ENCODE measurements around the gene KIF2C.
"Not testable (repeated sequence)": the region's sequence is repeated elsewhere in the genome, so short reads cannot be mapped to it uniquely, and the experiment has no call there.

Gene KIF2C

DNA sequence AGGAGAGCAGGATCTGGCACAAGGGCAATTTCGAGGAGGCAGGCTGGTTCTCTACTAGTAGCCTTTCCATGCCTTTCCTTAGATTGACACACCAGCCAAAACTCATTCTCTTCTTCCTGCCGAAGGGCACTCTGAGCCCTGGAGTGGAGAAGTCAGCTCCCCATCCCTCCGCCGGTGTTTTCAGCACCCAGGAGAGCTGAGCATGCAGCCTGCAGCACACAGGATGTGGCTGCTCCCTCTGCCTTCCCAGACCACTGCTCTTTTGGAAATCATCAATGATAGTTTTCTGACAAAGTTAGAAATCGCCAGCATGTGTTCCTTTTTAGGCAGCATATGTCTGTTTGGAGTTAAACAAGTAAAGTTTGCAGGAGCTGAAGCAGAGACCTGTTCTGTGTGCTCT lies 20.3 kb upstream of the KIF2C start:
- DNase-seq: no peak

GRCh38 chr1:44720281-44720680 lies 19.4 kb upstream of the KIF2C start:
- peak; percentile 45 for DNase-seq

GRCh38 chr1:44721485-44722361 lies 17.9 kb upstream of the KIF2C start:
- peak; percentile 98 for DNase-seq

- no peak for DNase-seq
Observed at GRCh38 chr1:44723064-44723463, 16.6 kb upstream of the KIF2C start.

- peak; percentile 78 for DNase-seq
Observed at GRCh38 chr1:44723496-44724295, 15.9 kb upstream of the KIF2C start.

DNA sequence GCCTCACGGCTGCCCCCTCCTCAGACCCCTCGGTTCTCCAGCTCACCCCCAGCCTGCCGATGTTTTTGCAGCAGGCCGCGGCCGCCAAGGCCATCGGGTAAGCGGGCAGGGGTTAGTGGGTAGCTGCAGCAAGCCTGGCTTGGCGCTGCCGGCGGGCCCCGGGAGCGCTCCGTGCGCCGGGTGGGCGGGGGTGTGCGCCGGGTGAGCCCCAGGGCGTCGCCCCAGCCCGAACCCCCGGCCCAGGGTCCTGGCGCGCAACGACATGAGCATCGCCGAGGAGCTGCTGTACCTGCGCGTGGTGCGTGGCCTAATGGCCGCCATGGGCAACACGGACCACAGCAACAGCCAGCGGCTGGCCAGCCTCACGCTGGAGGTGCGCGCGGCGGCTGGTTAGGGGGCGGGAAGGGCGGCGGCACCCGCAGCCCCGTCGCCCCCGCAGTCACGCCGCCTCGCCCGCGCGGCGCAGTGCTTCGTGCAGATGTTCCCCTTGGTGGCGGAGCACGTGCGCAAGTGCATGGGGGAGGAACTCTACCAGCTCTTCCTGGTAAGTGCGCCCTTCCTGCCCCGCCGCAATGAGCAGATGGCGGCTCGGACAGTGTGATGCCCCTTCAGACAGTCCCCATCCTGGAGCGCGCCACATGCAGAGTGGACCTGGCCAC lies 15.2 kb upstream of the KIF2C start:
- DNase-seq: no peak

- no peak for DNase-seq
Observed at GRCh38 chr1:44724955-44725698, 14.5 kb upstream of the KIF2C start.

DNA sequence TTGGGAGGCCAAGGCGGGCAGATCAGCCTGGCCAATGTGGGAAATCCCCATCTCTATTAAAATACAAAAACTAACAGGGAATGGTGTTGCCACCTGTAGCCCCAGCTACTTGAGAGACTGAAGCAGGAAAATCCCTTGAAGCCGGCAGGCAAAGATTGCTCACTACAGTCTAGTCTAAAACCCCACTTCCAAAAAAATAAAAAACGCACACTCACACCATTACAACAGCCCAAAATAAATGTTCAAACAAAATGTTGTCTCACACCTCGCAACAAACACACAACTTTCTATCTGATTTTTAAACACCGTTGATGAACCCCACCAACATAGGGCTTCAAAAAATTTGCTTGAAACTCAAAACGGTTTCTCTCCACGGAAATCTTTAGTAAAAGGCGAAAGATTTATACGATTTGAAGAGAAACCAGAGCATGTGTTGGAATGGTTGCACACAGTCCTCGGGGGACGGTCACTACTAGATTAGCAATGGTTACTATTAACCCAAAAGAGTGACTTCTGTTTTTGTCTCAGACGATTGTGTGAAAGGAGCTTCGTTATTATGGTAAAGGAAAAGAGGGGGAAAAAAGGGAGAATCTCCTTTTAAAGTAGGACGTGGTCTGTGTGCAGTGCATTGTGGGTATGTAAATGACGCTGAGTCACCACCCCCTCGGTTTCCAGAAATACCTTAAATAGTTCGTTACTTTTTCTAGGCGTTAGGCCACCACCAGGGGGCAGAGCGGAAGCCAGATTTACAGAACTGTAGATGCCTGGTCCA lies 8.7 kb upstream of the KIF2C start, which contains the start of gene RNU5D-1:
RNU5D-1 (minus strand) TSS at position 430 of the 772 bp plus-strand sequence.
- DNase-seq: peak; percentile 98

DNA sequence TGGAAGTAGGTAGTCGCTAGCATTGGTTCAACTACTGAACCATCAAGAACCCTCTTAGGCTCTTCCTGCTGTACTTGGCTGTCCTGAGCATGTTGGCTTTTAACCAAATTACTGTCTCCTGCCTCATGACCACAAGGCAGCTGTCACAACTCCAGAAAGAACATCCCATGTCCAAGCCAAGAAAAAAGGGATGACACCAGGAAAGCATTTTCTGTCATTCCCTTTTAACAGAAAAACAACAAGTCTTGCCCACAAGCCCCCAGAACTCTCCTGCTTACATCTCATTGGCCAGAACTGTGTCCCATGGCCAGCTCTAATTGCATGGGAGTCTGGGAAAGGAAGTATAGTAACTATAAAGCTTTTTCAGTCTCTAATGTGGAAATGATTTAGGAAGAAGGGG lies 6.3 kb upstream of the KIF2C start:
- DNase-seq: no peak

- DNase-seq: no peak
Observed at GRCh38 chr1:44733784-44734183, 5.9 kb upstream of the KIF2C start.

- DNase-seq: no peak
Observed at GRCh38 chr1:44735992-44736391, 3.6 kb upstream of the KIF2C start.

DNA sequence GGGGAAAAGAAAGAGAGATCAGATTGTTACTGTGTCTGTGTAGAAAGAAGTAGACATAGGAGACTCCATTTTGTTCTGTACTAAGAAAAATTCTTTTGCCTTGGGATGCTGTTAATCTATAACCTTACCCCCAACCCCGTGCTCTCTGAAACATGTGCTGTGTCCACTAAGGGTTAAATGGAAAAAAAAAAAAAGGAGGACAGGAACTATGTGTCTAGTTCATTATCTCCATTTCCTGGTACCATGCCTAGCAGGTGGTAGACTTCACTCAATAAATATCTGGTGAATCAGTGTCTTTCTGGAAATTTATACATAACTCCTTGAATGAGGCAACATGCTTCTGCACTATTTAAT lies 707 bp upstream of the KIF2C start:
- DNase-seq: not testable (repeated sequence)

GRCh38 chr1:44740179-44740617 lies 561 bp downstream of the KIF2C start:
- DNase-seq: no peak

GRCh38 chr1:44743211-44743610 lies 3.6 kb downstream of the KIF2C start:
- no peak for DNase-seq

DNA sequence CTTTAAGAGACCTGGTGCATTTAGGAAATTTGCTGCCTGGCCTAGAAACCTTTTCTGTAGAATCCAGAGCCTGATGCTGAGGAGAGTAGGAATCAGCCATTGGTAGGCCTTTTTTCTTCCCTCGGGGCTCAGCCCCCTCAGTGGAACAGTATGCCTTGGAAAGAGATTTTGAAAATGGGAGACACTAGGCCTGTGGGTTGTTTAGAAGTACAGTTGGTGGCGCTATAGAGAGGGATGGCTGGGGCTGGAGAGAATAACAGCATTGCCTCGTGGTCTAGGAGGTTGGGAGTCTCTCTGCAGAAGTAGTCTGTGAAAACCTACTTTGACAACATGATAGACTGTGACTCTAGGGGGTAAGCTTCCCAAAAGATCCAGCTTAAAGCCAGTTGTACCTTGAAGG lies 8.2 kb downstream of the KIF2C start:
- DNase-seq: no peak

- no peak for DNase-seq
Observed at GRCh38 chr1:44757420-44757819, 17.8 kb downstream of the KIF2C start.

DNA sequence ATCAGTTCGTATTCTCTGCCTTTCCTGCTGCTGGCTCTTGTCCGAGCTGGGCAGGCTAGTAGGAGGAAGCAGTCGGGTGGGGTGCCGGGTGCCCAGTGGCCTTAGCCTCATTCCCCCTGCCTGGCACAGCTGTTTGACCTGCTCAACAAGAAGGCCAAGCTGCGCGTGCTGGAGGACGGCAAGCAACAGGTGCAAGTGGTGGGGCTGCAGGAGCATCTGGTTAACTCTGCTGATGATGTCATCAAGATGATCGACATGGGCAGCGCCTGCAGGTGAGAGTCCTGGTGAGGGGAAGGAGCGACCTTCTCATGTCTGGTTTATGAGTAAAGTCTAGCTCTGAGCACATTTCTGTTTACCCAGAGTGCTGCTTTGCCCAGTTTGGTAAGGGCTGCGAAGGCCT lies 19.4 kb downstream of the KIF2C start:
- no peak for DNase-seq

- no peak for DNase-seq
Observed at GRCh38 chr1:44760876-44761275, 21.2 kb downstream of the KIF2C start.

DNA sequence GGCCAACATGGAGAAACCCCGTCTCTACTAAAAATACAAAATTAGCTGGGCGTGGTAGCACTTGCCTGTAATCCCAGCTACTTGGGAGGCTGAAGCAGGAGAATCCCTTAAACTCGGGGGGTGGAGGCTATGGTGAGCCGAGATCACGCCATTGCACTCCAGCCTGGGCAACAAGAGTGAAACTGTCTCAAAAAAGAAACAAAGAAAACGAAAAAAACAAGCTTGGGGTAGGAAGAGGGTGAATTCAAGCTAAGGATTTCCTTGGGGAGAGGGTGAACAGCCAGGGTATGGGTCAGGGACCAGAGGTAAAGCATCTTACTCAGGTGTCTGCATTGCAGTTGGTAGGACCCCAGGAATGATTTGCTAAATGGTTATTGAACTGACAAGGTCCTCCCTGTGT lies 26.8 kb downstream of the KIF2C start:
- not testable (repeated sequence) for DNase-seq

GRCh38 chr1:44775078-44775929 lies 35.7 kb downstream of the KIF2C start, which contains the start of gene RPS8:
Gene RPS8, plus strand, starts transcription at chr1:44775540. Its CDS starts 57 bp downstream, at chr1:44775597.
- peak; percentile 96 for DNase-seq
